MM.1S (cell line): ENCODE data around the gene MYH7.

Experiments
- DNase-seq: peaks from one replicate; pipeline ENCODE4 v3.0.0-alpha.2; 2015
- H2AFZ ChIP-seq: fragments of 300-600 bp; sonication (generic); 2 replicates; pipeline ENCODE4 v1.6.0; 2016; ENCODE audit warnings: antibody characterized with exemption, low read length
- H3F3A ChIP-seq: fragments of 300-600 bp; sonication (generic); 2 replicates; pipeline ENCODE4 v1.6.1; 2016; ENCODE audit warnings: mild to moderate bottlenecking, antibody characterized with exemption, low read length, moderate library complexity, mixed read lengths; ENCODE audit not compliant: insufficient read depth
- H3K27ac ChIP-seq: fragments of 300-600 bp; sonication (generic); 2 replicates; pipeline ENCODE4 v1.5.1; 2016; ENCODE audit warnings: mild to moderate bottlenecking, low read length
- H3K27me3 ChIP-seq: fragments of 300-600 bp; sonication (generic); replicated peaks from 2 replicates; pipeline ENCODE4 v1.6.0; 2016; ENCODE audit warnings: low read length; ENCODE audit not compliant: insufficient read depth
- H3K36me3 ChIP-seq: fragments of 300-600 bp; sonication (generic); replicated peaks from 2 replicates; pipeline ENCODE4 v1.6.1; 2016; ENCODE audit warnings: mild to moderate bottlenecking, low read length, mixed read lengths; ENCODE audit not compliant: insufficient read depth
- H3K4me1 ChIP-seq: fragments of 300-600 bp; sonication (generic); 2 replicates; pipeline ENCODE4 v1.6.1; 2016; ENCODE audit warnings: low read length, mixed read lengths
- H3K4me2 ChIP-seq: fragments of 300-600 bp; sonication (generic); 2 replicates; pipeline ENCODE4 v1.6.0; 2016; ENCODE audit warnings: low read depth, low read length
- H3K4me3 ChIP-seq: fragments of 300-600 bp; sonication (generic); 2 replicates; pipeline ENCODE4 v1.5.1; 2016; ENCODE audit warnings: low read length, mixed read lengths
- H3K79me2 ChIP-seq: fragments of 300-600 bp; sonication (generic); 2 replicates; pipeline ENCODE4 v1.6.1; 2016; ENCODE audit warnings: mixed run types, low read length, mixed read lengths
- H3K9ac ChIP-seq: fragments of 300-600 bp; sonication (generic); 2 replicates; pipeline ENCODE4 v1.6.1; 2016; ENCODE audit warnings: low read length, mixed read lengths
- H3K9me2 ChIP-seq: fragments of 300-600 bp; sonication (generic); replicated peaks from 2 replicates; pipeline ENCODE4 v1.6.1; 2016; ENCODE audit warnings: mild to moderate bottlenecking, low read length, mixed read lengths; ENCODE audit not compliant: insufficient read depth
- H3K9me3 ChIP-seq: fragments of 300-600 bp; sonication (generic); replicated peaks from 2 replicates; pipeline ENCODE4 v1.6.1; 2016; ENCODE audit warnings: mild to moderate bottlenecking, low read length, mixed read lengths; ENCODE audit not compliant: insufficient read depth
- H4K20me1 ChIP-seq: fragments of 300-600 bp; sonication (generic); 2 replicates; pipeline ENCODE4 v1.6.1; 2016; ENCODE audit warnings: mild to moderate bottlenecking, low read length, moderate library complexity, mixed read lengths; ENCODE audit not compliant: insufficient read depth
- EZH2 ChIP-seq: fragments of 300-600 bp; sonication (generic); optimal IDR thresholded peaks from 2 replicates; pipeline ENCODE3; 2017; ENCODE audit warnings: low read depth, mild to moderate bottlenecking, antibody characterized with exemption, low read length, mixed read lengths
- EZH2phosphoT487 ChIP-seq: fragments of 300-600 bp; sonication (generic); IDR thresholded peaks from 2 replicates; pipeline ENCODE4 v1.6.1; 2018; ENCODE audit warnings: antibody characterized with exemption, low read length
- TF ChIP-seq, protein P1 (sequence below): fragments of 300-600 bp; sonication (generic); IDR thresholded peaks from 2 replicates; pipeline ENCODE4 v1.5.1; 2016; ENCODE audit warnings: antibody characterized with exemption, low read length, mixed read lengths

The MYH7 gene

DNA sequence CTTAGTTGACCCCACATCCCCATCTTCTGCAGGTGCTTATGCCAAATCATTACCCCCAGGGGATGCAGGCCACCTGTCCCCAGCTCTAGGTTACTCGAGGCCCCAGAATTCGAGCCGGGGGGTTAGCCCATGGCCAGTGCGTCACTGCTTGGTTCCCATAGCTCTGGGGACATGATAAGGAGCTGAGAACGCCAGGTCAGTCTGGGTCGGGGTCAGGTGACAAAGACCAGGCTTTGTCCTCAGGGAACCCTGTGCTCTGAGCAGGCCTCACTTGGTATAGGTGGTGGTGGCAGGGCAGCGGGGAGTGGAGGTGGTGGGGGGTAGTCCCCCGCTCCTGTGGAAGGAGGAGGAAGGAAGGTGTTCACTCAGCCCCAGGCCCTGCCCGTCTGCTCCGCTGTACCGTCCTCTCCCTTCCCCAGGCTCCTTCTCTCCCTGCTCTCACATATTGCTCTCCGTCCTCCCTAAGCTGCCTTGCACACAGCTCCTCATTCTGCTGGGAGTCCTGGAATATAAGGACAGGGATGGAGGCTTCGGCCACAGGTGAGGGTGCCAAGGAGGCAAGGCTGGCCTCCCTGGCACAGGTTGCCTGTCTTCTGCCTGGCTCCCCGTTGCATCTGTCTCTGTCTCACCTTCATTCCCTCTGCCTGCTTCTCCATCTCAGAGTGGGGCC is 25.4 kb downstream of the MYH7 start:
- peaks cover 46% of the 10 kb centered on the region for H3K27me3 ChIP-seq
- DNase-seq = no peak
- no peak for TF ChIP-seq EZH2

DNA sequence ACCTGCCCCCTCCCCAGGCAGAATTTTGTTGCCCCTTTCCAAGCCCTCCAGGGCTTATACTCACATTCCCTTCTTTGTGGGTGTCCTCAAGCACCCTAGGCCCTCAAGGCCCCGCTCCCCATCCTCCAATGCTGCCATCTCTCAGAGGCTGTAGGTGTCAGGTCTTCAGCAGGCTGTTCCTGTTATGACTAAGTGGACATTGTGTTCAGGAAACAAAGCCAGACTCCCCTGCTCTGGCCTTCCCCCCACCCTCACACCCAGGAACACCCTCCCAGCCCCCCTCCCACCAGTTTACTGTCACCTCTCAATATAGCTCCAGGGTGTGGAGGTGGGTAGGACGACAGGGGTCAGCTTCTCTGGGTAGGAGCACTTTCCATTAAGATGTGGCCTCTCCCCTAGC is 26.0 kb downstream of the MYH7 start:
- Histone ChIP-seq H3K4me3 (no peak overlapping the region), H3K4me1 (no peaks in the 10 kb centered on the region), H3K79me2 (no peaks in the 10 kb centered on the region), H2AFZ (no peak overlapping the region), H3K36me3 (no peaks in the 10 kb centered on the region), H3F3A (no peaks in the 10 kb centered on the region), H4K20me1 (no peaks in the 10 kb centered on the region), H3K9ac (no peak overlapping the region), H3K27me3 (peaks cover 43% of the 10 kb centered on the region), H3K9me2 (no peaks in the 10 kb centered on the region), H3K4me2 (no peak overlapping the region), H3K27ac (no peak overlapping the region), H3K9me3 (no peaks in the 10 kb centered on the region)
- TF ChIP-seq EZH2 (no peak), EZH2phosphoT487 (no peak)
- TF ChIP-seq, protein P1, sequence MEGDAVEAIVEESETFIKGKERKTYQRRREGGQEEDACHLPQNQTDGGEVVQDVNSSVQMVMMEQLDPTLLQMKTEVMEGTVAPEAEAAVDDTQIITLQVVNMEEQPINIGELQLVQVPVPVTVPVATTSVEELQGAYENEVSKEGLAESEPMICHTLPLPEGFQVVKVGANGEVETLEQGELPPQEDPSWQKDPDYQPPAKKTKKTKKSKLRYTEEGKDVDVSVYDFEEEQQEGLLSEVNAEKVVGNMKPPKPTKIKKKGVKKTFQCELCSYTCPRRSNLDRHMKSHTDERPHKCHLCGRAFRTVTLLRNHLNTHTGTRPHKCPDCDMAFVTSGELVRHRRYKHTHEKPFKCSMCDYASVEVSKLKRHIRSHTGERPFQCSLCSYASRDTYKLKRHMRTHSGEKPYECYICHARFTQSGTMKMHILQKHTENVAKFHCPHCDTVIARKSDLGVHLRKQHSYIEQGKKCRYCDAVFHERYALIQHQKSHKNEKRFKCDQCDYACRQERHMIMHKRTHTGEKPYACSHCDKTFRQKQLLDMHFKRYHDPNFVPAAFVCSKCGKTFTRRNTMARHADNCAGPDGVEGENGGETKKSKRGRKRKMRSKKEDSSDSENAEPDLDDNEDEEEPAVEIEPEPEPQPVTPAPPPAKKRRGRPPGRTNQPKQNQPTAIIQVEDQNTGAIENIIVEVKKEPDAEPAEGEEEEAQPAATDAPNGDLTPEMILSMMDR = no peak
- no peak for DNase-seq

More for the DNA sequence above, 25.4 kb downstream of the MYH7 start:
- H2AFZ ChIP-seq = no peak overlapping the region
- H3K36me3 ChIP-seq = no peaks in the 10 kb centered on the region
- H3K4me3 ChIP-seq = no peak overlapping the region
- H3K9me2 ChIP-seq = no peaks in the 10 kb centered on the region
- no peaks in the 10 kb centered on the region for H4K20me1 ChIP-seq
- H3K79me2 ChIP-seq = no peaks in the 10 kb centered on the region
- H3F3A ChIP-seq = no peaks in the 10 kb centered on the region
- H3K9me3 ChIP-seq = no peaks in the 10 kb centered on the region
- H3K4me1 ChIP-seq = no peaks in the 10 kb centered on the region
- H3K9ac ChIP-seq = no peak overlapping the region
- H3K27ac ChIP-seq = no peak overlapping the region
- no peak overlapping the region for H3K4me2 ChIP-seq

DNA sequence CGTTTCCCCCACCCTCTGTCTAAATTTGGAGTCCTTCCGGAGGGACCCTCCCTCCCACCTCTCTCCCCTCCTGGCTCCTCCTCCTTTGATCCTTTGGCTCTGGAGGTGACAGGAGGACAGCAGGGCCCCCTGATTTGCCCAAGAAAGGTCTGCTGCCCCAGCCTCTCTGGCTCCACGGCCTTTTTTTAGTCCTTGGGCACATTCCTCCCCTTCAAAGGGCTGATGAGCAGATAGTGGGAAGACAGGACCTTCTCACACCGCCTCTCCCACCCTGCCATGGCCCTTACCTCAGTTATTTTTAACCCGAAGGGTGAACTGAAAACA is 27.2 kb downstream of the MYH7 start:
- Histone ChIP-seq H3K4me1 (no peaks in the 10 kb centered on the region), H3K27me3 (peaks cover 50% of the 10 kb centered on the region), H3K79me2 (no peaks in the 10 kb centered on the region), H3K27ac (no peak overlapping the region), H3K9ac (no peak overlapping the region), H3K36me3 (no peaks in the 10 kb centered on the region), H3F3A (no peaks in the 10 kb centered on the region), H4K20me1 (no peaks in the 10 kb centered on the region), H3K4me3 (no peak overlapping the region), H3K9me3 (no peaks in the 10 kb centered on the region), H2AFZ (no peak overlapping the region), H3K9me2 (no peaks in the 10 kb centered on the region), H3K4me2 (no peak overlapping the region)
- no peak for DNase-seq
- TF ChIP-seq EZH2 = no peak
- TF ChIP-seq, protein P1 = no peak
- no peak for TF ChIP-seq EZH2phosphoT487

GRCh38 chr14:23407516-23408306 is 27.7 kb downstream of the MYH7 start, which contains the start of gene MYH6:
TSS of gene MYH6 (minus strand) at chr14:23408273. CDS start at chr14:23407223, 1,050 bp downstream.
- Histone ChIP-seq H4K20me1 (no peaks in the 10 kb centered on the region), H3K9me3 (no peaks in the 10 kb centered on the region), H3K27me3 (peaks cover 47% of the 10 kb centered on the region), H3K9ac (no peak within 1 kb of the TSS), H3K4me2 (no peak within 1 kb of the TSS), H3K36me3 (no peaks in the 10 kb centered on the region), H3K9me2 (no peaks in the 10 kb centered on the region), H3K79me2 (no peaks in the 10 kb centered on the region), H2AFZ (no peak within 1 kb of the TSS), H3K4me1 (no peaks in the 10 kb centered on the region), H3K27ac (no peak within 1 kb of the TSS), H3F3A (no peaks in the 10 kb centered on the region), H3K4me3 (no peak within 1 kb of the TSS)
- TF ChIP-seq EZH2phosphoT487 = no peak
- no peak for TF ChIP-seq EZH2
- TF ChIP-seq, protein P1 = no peak
- DNase-seq = no peak
